Transverse colon (tissue), 4 donors: ENCODE results near the gene GOLIM4.

Experiments used
- CTCF ChIP-seq, 5 experiments: fragments of 200-600 bp in 3 of 5; fragments of 450-650 bp in 2 of 5; sonication (generic) in 3 of 5; IDR thresholded peaks; 1 replicate in 2 of 5; 2 replicates in 3 of 5; pipeline ENCODE4 v1.5.1; 2016 to 2017; ENCODE audit warnings: antibody characterized with exemption in 5 of 5, inconsistent platforms in 3 of 5, mild to moderate bottlenecking in 2 of 5, moderate library complexity in 1 of 5
- POLR2A ChIP-seq: fragments of 450-650 bp; IDR thresholded peaks from one replicate; pipeline ENCODE4 v1.6.1; 2016; ENCODE audit warnings: antibody characterized with exemption, mild to moderate bottlenecking, moderate library complexity
- POLR2AphosphoS5 ChIP-seq, 3 donors: sonication (generic); formaldehyde crosslinking; IDR thresholded peaks; one replicate each; pipeline ENCODE4 v1.6.1; 2016; ENCODE audit warnings: antibody characterized with exemption in 3 of 3

- TF ChIP-seq POLR2AphosphoS5 (IDR thresholded peaks at IDR 0.05) (no peak), POLR2A (no peak), CTCF (IDR thresholded peaks at IDR 0.05) (no peak)
Observed at GRCh38 chr3:167972502-167972901, 123.2 kb downstream of the GOLIM4 start.
